ENCODE results near the gene NLK. TPM values are rescaled to one million over a fixed set of nuclear protein-coding genes. Genes with fewer than 3 reads are reported as not detected.
A peak's percentile ranks its signal among the peaks of the same experiment; 100 is the strongest.

Gene NLK
- total and polyA plus RNA-seq, 2 of the 13 experiments (the other 11 are each of a cell fraction or from before 2014, with no cell fraction given) = 13.4 to 14.6 TPM

GRCh38 chr17:28008513-28008912 lies 34.0 kb upstream of the NLK start (continued):
- TF ChIP-seq HIC2 (CRISPR knock-in tag; IDR thresholded peaks at IDR 0.05; ENCODE audit: low read depth) (no peak), ZNF609 (CRISPR knock-in tag; IDR thresholded peaks at IDR 0.05; ENCODE audit: borderline replicate concordance) (no peak), ATRX (CRISPR knock-in tag; IDR thresholded peaks at IDR 0.05; ENCODE audit: borderline replicate concordance) (no peak), ZNF652 (CRISPR knock-in tag; IDR thresholded peaks at IDR 0.05; ENCODE audit: borderline replicate concordance, low read depth) (peak; percentile 32; the same call in 1 of the 2 replicates), ZNF552 (CRISPR knock-in tag; IDR thresholded peaks at IDR 0.05; ENCODE audit: borderline replicate concordance) (no peak), TMF1 (CRISPR knock-in tag; IDR thresholded peaks at IDR 0.05; ENCODE audit: low read depth) (no peak), REL (CRISPR knock-in tag; conservative IDR thresholded peaks at IDR 0.05) (no peak), TBP (CRISPR knock-in tag; IDR thresholded peaks at IDR 0.05) (no peak), NCOA2 (CRISPR knock-in tag; IDR thresholded peaks at IDR 0.05) (peak; percentile 29; the same call in 1 of the 2 replicates), ZNF350 (CRISPR knock-in tag; IDR thresholded peaks at IDR 0.05; ENCODE audit: borderline replicate concordance, low read depth) (no peak), ARID3A (IDR thresholded peaks at IDR 0.05; ENCODE audit: low read depth, low read length) (no peak), CSRNP2 (CRISPR knock-in tag; conservative IDR thresholded peaks at IDR 0.05; ENCODE audit: low read depth) (no peak), ZNF674 (CRISPR knock-in tag; IDR thresholded peaks at IDR 0.05; ENCODE audit: low read depth) (no peak), KMT2A (CRISPR knock-in tag; IDR thresholded peaks at IDR 0.05) (no peak), PHF5A (CRISPR knock-in tag; IDR thresholded peaks at IDR 0.05; ENCODE audit: low read depth, unreplicated experiment) (no peak), TOPORS (CRISPR knock-in tag; IDR thresholded peaks at IDR 0.05) (no peak), ZBTB38 (CRISPR knock-in tag; IDR thresholded peaks at IDR 0.05) (no peak), ZNF343 (CRISPR knock-in tag; IDR thresholded peaks at IDR 0.05) (no peak), GLMP (CRISPR knock-in tag; IDR thresholded peaks at IDR 0.05; ENCODE audit: borderline replicate concordance) (no peak)
